ENCODE measurements around the gene TM9SF3.

GRCh38 chr10:96578022-96578421 is 8.8 kb downstream of the TM9SF3 start:
- TF ChIP-seq POLR2A (IDR thresholded peaks at IDR 0.05) (no peak), CTCF (IDR thresholded peaks at IDR 0.05) (no peak)
